ENCODE measurements around the gene DACH1. TPM values are rescaled to one million over a fixed set of nuclear protein-coding genes. Genes with fewer than 3 reads are reported as not detected.

Gene DACH1
- total RNA-seq, 1 donor from 2014 or later = 2.6 TPM

DNA sequence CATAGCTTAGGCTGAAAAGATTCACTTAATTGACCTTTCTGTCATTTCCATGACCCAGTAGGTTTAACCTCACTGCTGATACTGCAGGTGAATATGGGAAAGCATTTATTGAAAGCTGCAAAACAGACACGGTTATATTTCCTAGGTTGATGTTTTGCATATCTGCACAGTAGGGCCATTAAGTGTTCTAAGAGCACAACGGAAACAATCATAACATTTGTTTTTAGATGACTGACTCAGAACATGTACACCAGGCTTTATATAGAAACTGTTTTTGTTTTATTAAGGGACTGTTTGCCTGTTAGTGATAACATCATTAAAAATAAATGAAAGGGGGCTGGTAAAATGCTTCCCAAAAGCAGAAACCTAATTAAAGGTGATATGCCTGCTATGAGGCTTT, 367.8 kb downstream of the DACH1 start:
- no peak for DNase-seq (ENCODE audit: low read depth, low spot score)

DNA sequence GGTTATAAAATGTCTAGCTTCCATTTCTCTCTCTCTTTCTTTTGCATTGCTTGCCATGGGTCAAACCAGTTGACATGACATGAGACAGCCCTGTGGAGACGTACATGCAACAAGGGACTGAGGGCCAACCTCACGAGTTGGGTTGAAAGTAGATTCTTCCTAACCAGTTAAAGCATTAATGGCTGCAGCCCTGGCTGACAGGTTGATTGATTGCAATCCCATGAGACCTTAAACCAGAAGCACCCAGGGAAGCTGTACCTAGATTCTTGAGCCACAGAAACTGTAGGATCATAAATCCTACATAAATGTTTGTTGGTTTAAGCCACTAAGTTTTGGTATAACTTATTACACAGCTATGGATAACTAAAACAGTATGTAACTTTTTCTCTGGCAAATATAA, 373.8 kb downstream of the DACH1 start:
- no peak for DNase-seq (ENCODE audit: low read depth, low spot score)

DNA sequence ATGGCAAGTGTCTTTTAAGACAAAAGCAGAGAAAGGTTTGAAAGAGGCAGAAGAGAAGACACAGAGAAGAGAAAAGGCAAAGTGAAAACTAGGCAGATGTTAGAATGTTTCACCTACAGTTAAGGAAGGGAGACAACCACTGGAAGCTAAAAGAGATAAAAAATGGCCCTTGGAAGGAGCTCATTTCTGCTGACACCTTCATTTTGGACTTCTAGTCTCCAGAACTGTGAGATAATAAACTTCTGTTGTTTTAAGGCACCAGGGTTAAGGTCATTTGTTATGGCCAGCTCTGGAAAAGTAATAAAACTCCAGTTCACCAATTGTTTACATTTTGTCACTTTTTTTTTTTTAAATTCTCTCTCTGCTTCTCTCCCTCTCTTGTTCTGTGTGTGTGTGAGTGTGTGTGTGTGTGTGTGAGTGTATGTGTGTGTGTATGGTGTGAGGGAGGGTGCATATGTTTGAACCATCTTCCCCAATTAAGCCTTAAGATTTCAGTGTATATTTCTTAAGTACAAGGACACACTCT, 374.6 kb downstream of the DACH1 start:
- DNase-seq (ENCODE audit: low read depth, low spot score) = no peak

DNA sequence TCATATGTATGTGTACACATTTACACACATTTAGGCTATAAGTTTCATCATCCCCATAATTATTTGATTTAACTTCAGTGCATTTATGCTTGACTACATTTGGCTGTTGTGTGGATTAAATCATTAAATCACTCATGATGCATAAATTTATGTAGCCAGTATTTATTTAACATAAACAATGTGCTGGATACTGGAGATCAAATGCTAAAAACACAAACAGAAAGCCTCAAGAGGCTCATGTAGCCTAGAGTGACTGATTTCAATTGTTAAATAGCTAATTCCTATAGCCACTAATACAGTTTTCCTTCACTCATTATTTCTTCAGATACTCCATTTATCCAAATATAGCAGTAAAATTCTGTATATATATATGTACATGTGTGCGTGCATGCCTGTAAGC, 376.0 kb downstream of the DACH1 start:
- no peak for DNase-seq (ENCODE audit: low read depth, low spot score)

DNA sequence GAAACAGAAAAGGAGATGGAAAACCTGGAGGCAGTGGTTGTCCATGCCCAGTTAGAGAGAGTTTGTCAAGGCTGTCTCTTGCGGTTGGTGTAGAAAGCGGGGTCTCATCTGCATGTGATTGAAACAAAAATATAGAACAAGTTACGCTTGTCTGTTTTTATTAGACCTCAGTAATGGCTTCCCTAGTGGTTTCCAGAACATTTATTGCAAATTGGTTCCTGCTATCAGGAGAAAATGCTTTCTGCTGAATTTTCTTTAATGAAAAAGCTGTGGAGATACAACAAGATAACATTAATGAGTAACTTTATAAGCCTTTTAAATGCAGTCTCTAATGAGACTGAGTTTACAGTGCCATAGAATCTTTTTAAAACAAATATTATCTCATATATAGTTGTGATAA, 378.0 kb downstream of the DACH1 start:
- no peak for DNase-seq (ENCODE audit: low read depth, low spot score)

DNA sequence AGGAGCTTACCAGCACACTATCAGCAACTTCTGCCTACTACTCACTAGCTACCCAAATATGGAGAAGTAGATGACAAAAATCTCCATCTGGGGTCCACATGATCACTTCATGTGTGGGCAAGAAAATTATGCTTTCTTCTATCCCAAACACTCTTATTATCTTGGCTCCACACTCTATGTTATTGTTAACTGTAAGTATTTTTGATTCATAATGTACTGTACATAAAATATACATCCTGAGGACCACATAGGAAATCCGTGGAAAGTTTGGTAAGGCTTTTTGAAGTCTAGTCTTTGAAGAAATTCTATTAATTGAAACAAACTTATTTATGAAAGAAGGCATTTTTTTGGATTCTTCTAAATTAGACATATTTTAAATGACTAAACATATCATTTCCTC, 378.8 kb downstream of the DACH1 start:
- no peak for DNase-seq (ENCODE audit: low read depth, low spot score)

DNA sequence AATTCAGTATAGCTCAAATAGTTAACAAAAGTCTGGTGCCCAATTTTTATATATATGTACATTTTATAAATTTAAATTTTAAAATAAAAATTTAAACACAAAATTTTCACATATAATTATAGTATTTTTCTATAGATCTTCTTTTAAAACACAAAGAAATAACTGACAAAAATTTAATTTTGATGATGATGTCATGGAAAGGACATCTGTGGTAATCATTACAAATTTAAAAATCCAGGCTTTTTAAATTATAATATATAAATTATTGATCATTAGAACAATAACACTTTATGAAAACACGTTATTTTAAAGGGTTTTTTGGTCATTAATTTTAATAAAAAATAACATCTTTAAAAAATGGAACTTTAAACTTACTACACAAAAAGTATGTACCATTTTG, 381.1 kb downstream of the DACH1 start:
- DNase-seq (ENCODE audit: low read depth, low spot score) = no peak

DNA sequence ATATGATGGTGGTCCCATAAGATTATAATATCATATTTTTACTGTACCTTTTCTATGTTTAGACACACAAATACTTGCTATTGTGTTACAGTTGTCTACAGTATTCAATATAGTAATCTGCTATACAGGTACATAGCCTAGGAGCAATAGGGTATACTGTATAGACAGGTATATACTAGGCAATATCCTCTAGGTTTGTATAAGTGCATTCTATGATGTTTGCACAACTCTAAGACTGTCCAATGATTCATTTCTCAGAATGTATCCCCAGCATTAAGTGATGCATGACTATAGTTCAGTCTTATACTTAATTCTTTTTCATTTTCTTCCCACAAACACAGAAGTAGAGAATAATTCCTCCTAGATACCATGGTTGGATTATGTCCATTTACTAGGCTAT, 383.3 kb downstream of the DACH1 start:
- no peak for DNase-seq (ENCODE audit: low read depth, low spot score)

DNA sequence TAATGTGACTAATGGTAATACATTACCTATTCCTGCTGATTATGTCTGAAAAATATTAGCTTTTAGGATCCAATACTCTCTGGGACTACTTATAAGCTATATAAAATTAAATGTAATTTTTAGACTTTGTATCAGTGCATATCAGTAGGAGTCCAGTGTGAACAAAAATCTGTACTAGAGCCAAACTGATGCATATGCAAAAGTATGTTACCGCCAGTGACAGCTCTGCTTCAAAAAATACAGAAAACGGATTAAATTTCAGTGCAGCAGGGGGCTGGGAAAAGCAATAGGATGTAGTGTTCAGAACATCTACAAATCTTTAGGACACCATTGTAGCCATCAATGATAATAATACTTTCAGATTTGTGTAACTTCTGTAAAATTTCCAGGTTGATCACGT, 385.5 kb downstream of the DACH1 start:
- DNase-seq (ENCODE audit: low read depth, low spot score) = no peak

DNA sequence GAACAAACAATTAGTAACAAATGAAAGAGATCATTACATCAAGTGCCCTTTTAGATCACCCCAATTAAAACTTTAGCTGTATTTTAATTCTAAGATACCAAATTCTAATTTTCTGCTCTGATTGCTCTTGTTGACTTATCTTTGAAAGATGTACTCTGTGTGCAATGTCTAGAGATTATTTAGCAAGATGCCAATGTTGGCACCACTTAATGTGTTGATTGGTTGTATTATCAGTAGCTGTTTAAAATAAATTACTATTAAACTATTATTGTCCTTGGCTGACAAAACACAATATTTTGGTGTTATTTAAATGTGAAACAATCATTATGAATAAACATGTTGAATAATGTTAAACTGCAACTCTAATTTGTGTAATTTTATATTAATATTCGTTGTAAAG, 386.0 kb downstream of the DACH1 start:
- DNase-seq (ENCODE audit: low read depth, low spot score) = no peak

DNA sequence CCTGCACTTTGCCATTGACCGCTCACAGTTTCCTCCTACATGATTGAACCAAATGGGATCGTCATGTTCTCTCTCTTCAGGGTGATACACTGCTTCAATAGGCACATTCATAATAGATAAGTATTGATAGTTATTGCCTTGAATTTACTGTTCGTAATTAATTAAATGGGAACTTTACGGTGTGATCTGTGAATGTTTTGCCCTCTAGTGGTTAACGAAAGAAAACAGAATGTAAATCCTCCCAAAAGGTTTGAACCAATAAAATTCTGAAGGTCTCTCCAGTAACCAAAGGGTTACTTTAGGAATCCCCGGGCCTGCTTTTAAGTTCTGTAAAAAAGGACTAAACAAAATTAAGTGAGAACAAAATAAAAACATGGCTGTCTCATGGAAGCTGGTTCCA, 389.3 kb downstream of the DACH1 start:
- DNase-seq (ENCODE audit: low read depth, low spot score) = no peak

DNA sequence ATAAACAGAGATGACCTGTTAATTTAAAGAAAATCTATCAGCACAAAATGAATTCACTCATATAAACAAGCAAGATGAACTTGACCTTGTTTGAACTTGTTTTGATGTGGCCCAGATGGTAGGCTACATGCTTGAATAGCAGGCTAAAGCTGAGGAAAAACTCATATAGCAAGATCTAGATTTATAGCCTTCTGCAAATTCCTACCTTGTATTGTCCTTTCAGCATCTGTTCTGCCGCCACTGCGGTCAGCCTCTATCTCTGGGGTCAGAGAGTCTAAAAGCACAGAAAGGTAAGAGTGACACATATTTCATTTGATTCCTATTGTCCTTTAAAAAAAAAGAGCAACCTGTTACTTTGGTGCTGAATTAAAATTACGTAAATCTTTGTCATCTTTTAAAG, 392.1 kb downstream of the DACH1 start:
- DNase-seq (ENCODE audit: low read depth, low spot score) = no peak

DNA sequence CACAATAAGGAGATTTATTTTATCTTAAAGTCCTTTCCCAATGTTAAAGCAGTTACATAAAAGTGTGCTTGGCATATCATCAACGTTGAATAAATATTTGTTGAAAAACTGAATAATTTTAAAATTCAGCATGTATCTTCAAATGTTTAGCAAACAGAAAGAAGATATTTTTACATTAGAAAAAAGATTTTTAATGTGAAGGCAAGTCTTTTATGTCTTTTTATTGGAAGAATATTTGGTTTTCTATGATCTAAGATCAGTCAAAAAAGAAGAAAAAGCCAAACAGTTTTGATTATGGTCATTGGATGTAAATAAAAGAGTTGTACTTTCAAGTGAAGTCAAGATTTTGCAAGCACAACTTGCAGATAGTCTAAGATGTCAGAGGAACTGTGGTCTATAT, 397.4 kb downstream of the DACH1 start:
- no peak for DNase-seq (ENCODE audit: low read depth, low spot score)

DNA sequence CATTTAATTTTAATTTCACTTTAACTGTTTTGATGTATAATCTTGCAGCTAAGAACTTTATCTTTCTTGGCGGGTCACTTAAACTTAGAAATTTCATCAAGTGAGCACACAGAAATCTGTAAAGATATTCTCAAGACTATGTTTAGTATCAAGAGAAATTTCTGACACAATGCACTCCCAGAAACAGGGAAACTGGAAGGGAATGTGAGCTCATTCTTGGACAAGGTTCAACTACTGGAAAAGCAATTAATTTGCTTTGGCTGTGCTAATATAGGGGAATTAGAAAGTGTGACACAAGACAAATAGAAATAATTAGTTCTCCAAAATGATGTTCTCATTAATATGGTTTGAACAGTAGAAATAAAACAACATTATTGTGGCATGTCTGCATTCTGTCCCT, 402.3 kb downstream of the DACH1 start:
- no peak for DNase-seq (ENCODE audit: low read depth, low spot score)

DNA sequence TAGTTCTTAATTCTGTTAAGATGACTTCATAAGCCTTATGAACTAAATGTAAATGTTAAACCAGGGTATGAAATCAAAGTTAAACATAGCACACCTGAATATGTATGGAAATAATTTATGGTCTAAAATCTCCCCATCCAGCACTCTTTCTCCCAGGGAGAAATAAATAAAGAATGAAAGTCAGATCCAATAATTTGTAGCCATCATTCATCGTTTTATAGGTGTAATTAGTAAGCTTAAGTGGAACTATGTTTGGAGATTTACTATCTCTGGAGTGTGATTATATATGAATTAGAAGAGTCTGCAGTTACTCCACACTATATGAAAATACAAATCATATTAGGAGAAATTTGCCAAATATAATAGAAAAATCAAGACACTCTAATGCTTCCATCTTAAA, 405.1 kb downstream of the DACH1 start:
- DNase-seq (ENCODE audit: low read depth, low spot score) = no peak

DNA sequence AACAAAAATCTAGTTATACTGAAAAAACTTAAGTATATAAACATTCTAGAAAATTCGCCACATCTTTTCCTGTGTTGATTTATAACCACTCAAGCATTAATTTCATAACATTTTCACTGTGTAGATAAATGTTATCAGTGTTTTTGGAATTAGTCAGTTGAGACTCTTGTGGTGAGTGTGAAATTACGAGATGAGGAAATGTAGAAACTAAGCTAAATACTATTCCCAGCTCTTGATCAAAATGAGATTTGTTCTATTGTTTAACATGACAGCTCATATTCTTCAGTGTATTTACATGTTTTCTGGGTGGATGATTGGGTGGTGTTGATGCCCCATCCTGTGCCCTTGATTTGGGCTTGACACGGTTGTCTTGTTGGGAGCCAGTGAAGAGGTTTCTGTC, 406.8 kb downstream of the DACH1 start:
- DNase-seq (ENCODE audit: low read depth, low spot score) = no peak

DNA sequence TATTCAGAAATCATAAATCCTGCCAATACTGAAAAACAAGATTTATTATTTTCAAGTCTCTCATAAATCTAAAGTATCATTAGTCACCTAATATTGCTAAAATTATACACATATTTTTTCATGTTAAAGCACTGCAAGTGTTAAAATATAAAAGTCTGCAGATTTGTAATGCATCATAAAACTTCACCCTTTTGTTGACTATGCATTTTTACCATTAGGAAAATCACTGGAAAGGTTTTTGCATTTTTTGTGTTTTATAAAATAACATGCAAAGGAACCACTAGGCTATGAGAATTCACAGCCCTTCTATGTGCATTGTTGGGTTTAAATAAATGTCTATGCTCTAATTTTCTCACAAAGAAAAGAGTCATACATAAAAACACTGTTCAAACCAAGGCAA, 407.3 kb downstream of the DACH1 start:
- no peak for DNase-seq (ENCODE audit: low read depth, low spot score)

DNA sequence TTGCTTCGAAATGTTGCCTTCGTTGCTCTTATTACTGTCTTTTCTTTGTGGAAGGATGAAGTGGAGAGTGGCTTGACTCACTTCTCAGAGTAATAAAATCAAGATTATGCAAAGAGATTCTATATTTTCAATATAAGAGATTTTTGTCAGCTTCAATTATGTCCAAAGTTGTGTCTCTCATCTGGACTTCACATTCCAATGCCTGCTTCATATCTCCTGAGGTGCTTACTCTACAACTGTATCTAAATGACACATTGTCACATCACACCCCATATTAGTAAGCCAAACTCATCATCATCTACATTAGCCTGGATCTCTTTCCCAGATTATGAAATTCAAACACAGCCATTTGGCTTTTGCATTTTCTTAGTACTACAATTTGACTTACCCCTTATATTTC, 409.4 kb downstream of the DACH1 start:
- DNase-seq (ENCODE audit: low read depth, low spot score) = no peak

DNA sequence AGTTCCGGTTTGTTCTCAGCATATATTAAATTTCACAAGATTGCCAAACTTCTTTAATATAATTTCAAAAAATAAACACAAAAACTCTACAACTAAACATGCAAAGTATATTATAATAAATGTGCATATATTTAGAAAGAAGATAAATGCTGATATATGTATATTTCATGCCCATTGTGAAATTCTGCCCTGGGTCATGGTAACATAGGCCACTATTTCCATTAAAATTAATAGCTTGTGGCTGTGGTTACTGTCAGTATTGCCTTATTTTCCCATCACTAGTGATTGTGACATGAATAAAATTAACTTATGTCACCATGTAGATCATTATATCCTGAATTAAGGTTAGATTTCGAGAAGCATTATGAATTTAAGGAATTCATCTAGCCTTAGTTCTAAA, 410.9 kb downstream of the DACH1 start:
- DNase-seq (ENCODE audit: low read depth, low spot score) = no peak

DNA sequence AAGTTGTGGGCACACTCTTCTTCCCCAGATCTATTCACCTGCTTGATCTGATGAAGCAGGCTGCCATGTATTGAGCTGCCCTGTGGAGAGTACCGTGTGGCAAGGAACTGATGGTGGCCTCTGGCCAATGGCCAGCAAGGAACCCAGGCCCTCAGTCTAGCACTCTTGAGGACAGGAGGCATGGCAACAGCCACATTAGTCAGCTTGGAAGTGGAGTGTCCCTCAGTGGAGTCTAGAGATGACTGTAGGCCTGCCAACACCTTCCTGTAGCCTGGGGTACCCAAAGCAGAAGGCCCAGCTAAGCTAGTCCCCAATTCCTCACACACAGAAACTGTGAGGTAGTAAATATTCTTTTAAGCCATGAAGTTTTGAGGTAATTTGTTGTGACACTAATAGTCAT, 412.5 kb downstream of the DACH1 start:
- no peak for DNase-seq (ENCODE audit: low read depth, low spot score)

DNA sequence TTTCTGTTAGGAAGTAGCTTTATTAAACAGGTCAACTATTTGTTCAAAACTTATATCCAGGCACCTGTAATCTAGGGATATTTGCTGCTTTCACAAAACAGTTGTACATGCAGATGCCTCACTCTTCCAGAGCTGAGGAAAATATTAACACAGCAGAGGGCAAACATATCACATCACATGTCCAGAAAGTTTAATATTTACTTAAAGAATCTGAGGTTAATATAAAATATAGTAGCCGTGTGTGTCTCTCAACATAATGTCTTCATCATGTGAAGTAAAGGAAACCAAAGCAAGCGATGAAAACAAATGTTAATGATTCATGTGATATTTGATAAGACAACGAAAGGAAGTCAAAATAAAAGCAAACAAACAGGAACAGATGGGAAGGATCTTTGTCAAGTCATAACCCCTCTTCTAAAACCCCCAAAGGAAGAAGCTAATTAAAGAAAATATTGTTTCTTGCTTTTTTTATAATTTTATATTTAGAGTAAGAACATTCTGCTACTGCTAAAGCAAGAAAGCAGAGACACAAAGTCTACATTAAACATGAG, 418.8 kb downstream of the DACH1 start:
- DNase-seq (ENCODE audit: low read depth, low spot score) = no peak

DNA sequence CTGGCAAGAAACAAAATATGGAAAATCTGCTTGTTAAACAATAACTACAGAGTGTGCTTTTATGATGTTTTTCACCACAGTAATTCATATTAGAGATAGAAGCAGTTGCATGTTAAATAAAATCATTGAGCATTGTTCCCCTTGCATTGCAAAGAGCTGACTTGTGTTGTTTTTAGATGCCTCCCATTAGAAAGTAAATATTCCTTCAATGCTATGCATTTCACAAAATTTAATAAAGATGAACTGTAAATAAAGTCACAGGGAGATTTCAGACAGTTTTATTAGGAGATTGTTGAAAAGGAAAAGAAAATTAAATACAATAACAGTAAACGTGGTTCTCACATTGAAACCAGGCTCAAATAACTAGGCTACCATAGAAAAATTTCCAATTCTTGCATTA, 429.3 kb downstream of the DACH1 start:
- DNase-seq (ENCODE audit: low read depth, low spot score) = no peak

DNA sequence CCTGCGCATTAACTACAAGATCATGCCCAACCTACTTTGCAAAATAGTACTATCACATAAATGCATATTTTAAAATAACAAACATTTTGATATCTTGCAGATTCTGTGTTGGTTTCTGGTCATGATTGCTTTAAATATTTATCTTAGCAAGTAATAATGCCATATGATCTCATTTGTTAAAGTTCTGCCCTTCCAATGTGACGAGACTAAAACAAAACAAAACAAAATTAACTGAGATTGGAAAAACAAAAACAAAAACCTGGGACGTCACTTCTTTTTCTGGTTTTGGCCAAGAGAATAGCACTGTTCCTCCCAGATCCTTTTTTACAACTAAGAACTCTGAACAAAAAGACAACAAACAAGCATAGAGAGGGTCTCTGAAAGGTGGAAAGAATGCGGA, 436.3 kb downstream of the DACH1 start:
- DNase-seq (ENCODE audit: low read depth, low spot score) = no peak

DNA sequence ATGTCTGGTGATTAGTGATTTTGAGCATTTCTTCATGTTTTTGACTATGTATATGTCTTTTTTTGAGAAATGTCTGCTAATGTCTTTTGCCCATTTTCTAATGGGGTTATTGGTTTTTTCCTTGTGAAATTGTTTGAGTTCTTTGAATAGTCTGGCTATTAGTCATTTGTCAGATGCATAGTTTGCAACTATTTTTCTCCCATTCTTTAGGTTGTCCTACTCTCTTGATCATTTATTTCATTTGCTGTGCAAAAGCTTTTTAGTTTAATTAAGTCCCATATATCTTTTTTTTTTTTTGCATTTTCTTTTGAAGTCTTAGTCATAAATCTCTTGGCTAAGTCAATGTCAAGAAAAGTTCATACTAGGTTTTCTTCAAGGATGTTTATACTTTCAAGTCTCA, 449.8 kb downstream of the DACH1 start:
- DNase-seq (ENCODE audit: low read depth, low spot score) = no peak

All from pulmonary artery endothelial cell (primary cell).